Myocyte (in vitro differentiated cells): ENCODE measurements around the gene GNB3. TPM values are rescaled to one million over a fixed set of nuclear protein-coding genes. Genes with fewer than 3 reads are reported as not detected.
"Not testable (repeated sequence)": the region's sequence is repeated elsewhere in the genome, so short reads cannot be mapped to it uniquely, and the experiment has no call there.

Experiments
- DNase-seq: peaks from one replicate; pipeline ENCODE4 v3.0.0-alpha.2; 2012; ENCODE audit warnings: low read depth
- total RNA-seq: library from RNA; depleted of rRNA; stranded (reverse); fragments of >200 nt; gene quantifications from 2 replicates; pipeline ENCODE4 v1.2.3, GENCODE V29; 2014

The GNB3 gene
- total RNA-seq, 1 donor from 2014 or later: 2.0 TPM

GRCh38 chr12:6858799-6859198, 18.1 kb downstream of the GNB3 start:
- DNase-seq: peak; percentile 84

- no peak for DNase-seq
Observed at GRCh38 chr12:6860116-6860515, 19.4 kb downstream of the GNB3 start.

DNA sequence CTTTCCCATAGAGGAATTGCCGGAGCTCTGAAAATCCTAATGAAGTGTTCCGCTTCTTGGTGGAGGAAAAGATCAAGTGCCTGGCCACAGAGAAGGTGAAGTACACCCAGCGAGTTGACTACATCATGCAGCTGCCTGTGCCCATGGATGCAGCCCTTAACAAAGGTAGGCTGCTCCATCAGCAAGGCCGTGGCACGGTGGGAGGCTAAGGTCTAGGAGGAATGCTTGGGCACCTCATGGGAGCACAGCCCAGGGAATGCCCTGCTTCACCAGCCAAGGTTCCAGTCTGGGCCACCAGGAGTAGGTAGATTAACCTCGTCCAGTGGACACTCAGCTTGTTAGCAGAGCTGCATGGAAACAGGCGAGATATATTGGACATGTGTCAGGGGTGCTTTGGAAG, 20.2 kb downstream of the GNB3 start:
- no peak for DNase-seq

DNA sequence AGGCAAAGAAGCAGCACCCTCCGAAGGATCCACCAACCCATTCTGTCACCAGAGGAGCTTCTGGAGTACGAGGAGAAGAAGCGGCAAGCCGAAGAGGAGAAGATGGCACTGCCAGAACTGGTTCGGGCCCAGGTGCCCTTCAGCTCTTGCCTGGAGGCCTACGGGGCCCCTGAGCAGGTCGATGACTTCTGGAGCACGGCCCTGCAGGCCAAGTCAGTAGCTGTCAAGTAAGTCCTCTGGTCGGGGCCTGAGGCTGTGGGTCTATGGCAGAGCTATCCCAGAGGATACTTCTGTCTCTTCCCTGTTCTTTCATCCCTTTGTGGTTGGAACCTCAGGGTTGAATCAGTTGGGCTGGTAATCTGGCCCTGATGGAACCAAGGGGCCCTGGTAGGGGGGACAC, 20.7 kb downstream of the GNB3 start:
- no peak for DNase-seq

- no peak for DNase-seq
Observed at GRCh38 chr12:6863033-6863432, 22.3 kb downstream of the GNB3 start.

DNA sequence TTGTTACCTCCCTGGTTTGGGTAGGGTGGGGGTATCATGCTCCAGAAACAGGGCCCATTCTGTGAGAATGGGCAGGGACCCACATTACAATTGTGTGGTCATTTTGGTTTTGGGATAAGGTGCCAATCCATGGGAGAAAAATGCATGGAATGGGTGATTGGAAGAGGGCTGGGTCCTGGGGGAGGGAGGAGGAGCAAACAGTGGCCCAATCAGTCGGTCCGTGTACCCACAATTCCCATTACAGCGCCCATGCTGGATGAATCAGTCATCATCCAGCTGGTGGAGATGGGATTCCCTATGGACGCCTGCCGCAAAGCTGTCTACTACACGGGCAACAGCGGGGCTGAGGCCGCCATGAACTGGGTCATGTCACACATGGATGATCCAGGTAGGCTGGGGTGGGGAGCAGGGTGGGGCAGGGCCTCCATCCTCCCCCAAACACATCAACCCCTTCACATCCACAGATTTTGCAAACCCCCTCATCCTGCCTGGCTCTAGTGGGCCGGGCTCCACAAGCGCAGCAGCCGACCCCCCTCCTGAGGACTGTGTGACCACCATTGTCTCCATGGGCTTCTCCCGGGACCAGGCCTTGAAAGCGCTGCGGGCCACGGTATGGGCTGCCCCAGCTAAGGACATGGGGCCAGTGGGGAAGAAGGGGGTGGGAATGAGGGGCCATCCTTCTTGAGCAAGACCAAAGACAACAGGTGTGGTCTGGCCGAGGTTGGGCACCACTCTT, 23.0 kb downstream of the GNB3 start:
- no peak for DNase-seq

DNA sequence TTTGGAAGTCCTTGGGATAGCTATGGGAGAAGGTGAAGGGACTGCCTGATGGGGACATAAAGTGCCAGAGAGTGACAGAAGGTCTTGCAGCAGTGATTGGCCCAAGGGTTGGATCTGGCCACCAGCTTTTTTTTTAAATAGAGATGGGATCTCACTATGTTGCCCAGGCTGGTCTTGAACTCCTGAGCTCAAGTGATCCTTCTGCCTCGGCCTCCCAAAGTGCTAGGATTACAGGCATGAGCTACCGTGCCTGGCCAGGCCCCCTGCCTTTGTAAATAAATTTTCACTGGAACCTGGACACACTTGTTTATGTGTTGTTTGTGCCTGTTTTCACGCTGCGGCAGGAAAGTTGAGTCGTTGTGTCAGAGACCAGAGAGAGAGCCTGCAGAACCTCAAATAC, 24.6 kb downstream of the GNB3 start:
- not testable (repeated sequence) for DNase-seq

GRCh38 chr12:6866163-6866919, 25.6 kb downstream of the GNB3 start:
- DNase-seq: no peak

- no peak for DNase-seq
Observed at GRCh38 chr12:6866920-6867412, 26.2 kb downstream of the GNB3 start.

GRCh38 chr12:6867413-6868210, 26.9 kb downstream of the GNB3 start, which contains the start of gene TPI1:
Gene TPI1 (plus strand): TSS chr12:6867531. CDS start chr12:6867567, 36 bp downstream.
- DNase-seq: peak; percentile 77

DNA sequence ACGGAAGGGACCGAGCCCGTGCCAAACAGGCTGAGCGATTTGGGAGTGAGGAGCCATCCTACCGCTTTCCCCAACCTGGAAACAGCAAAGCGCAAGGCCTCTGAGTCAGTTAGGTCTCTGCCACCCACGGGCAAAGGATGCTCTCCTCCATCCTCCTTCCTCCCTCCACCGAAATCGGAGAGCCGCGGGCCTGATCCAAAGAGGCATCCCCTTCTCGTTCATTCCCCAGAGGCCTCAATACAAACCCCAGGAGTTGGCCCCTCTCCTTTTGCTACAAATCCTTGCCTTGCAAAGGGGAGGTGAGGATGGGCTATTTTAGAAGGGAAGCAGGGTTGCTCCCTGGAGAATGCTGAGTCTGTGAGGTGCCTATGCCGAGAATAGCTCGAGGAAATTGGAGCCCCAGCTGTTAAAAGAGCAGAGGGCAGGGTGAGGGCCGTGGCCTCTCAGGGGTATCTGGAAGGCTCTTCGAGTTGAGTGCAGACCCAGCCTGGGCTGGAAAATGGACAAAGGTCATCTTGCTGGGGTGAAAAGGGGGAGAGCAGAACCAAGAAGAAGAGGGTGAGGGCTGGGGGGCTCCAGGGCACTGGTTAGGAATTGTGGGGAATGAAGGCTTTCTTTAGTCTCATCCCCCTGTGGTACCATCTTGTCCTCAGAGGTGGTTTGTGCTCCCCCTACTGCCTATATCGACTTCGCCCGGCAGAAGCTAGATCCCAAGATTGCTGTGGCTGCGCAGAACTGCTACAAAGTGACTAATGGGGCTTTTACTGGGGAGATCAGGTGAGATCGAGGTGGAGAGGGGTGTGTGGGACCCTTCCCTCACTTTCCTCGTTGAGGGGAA, 27.7 kb downstream of the GNB3 start:
- peak; percentile 70 for DNase-seq

DNA sequence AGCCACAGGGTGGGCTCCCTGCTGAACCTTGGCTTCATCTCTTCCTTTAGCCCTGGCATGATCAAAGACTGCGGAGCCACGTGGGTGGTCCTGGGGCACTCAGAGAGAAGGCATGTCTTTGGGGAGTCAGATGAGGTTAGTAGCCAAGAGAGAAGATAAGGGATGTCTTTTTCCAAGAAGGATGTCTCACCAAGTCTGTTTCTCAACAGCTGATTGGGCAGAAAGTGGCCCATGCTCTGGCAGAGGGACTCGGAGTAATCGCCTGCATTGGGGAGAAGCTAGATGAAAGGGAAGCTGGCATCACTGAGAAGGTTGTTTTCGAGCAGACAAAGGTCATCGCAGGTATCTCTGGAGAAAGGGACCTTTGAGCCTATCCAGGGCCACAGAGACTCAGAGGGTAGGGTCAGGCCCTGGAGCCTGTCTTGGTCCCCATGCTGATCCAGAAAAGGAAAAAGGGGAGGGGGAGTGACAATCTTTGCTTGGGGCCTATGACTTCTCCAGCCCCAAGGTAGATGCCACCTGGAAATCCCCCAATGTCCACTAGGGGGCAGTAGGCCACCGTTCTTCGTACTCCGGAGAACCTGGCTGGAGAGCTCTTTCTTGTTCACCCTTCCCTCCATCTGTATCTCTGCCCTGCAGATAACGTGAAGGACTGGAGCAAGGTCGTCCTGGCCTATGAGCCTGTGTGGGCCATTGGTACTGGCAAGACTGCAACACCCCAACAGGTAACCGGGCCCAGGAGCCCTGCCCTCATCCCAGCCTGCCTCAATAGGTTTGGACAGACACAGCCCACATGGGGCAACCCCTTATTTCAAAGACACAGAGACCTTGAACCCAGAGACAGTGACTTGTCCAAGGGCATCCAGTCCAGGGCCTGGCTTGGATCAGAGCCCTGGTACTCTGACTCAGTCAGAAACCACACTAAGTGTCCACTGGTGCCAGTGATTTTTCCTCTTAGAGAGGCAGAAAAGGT, 28.6 kb downstream of the GNB3 start:
- peak; percentile 79 for DNase-seq

- not testable (repeated sequence) for DNase-seq
Observed at GRCh38 chr12:6870304-6870703, 29.6 kb downstream of the GNB3 start.

- peak; percentile 34 for DNase-seq
Observed at GRCh38 chr12:6871052-6871957, 30.6 kb downstream of the GNB3 start.

- DNase-seq: peak; percentile 80
Observed at GRCh38 chr12:6872073-6873048, 31.6 kb downstream of the GNB3 start.

DNA sequence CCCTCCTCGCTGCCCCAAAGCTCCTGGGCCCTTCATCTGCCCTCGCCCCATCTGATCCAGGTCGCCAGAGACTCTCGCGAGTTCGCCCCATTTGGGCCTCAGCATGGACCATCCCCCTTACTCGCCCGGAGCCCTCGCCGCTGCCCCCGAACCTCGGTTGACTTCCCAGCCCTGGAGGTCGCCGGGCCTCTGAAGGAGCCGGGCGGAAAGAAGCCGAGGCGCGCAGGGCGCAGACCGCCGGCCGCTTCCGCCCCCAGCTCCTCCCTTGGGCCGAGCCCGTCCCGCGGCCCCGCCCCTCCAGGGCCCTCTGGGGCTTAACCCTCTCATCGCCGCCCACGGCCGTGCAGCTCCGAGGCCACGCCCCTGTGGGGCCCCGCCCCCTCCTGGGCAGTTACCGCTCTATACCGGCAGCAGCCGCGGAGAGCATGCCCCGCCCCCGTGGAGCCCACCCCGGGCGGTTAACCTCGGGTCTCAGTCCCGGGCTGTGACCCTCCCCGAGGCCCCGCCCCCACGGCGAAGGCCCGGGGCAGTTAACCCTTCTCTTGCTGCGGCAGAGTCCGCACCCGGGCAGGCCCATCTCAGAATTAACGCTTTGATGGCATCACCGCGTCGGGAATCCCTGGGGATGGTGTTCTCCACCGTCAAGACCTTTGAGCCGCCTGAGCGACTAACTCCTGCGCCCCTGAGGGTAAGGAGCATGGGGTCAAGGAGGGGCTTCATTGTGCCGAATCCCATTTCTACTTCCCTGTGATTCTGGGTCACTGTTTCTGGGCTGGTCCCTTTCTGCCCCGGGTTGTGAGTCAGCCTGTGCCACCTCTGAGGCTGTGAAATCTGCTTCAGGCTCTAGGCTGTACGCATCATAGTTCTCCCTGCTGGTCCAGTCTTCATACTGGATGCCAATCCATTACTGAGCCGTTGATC, 32.6 kb downstream of the GNB3 start, which contains the start of gene SPSB2:
SPSB2 (minus strand) TSS at position 210 of the 921 bp plus-strand sequence. CDS start 402 bp downstream, outside the sequence.
- DNase-seq: peak; percentile 96
